Right lobe of liver (tissue), 4 donors: Measurements from ENCODE around the gene RAB28.

Source experiments
- CTCF ChIP-seq, 4 donors: fragments of 200-600 bp in 3 of 4; fragments of 450-650 bp in 1 of 4; IDR thresholded peaks; one replicate each; pipeline versions ENCODE4 v1.5.1 to v1.8.0; 2016 to 2022; ENCODE audit warnings: antibody characterized with exemption in 4 of 4, mild to moderate bottlenecking in 2 of 4
- POLR2A ChIP-seq: fragments of 450-650 bp; IDR thresholded peaks from one replicate; pipeline ENCODE4 v1.6.1; 2017; ENCODE audit warnings: antibody characterized with exemption, mild to moderate bottlenecking
- donor health status: DM: no; HTN: no; CAD: no.
- donor health status: DM: no; HTN: no; CAD: no.
- donor health status: DM: no; HTN: yes; CAD: no.

DNA sequence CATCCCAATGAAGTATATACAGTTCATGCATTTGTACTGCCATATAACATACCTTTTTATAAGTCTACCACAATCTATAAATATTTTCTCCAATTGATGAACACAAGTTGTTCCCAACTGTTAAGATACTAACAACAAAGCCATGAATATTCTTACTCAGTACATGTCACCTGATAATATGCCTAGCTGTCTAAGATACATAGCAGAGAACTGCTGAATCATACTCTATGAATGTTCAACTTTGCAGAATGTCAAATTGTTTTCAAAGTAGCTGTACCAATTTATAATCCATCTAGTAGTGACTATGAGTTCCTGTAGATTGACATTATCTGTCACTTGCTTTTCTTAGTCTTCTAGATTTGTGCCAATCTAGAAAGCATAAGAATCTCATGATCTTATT is 84.9 kb downstream of the RAB28 start:
- TF ChIP-seq CTCF (IDR thresholded peaks at IDR 0.05) (no peak), POLR2A (no peak)
